Measurements from ENCODE around the gene PAX3.

The PAX3 gene

GRCh38 chr2:222228054-222228453 lies 70.7 kb downstream of the PAX3 start:
- Histone ChIP-seq H3K4me2 (ENCODE audit: low read depth, low read length, poor library complexity, severe bottlenecking) (no peak overlapping the region), H2AFZ (ENCODE audit: low read depth, low read length, severe bottlenecking) (no peak overlapping the region), H3K36me3 (ENCODE audit: low read length) (no peaks in the 10 kb centered on the region), H4K20me1 (ENCODE audit: low read depth, low read length) (no peaks in the 10 kb centered on the region), H3K27me3 (ENCODE audit: low read length) (no peaks in the 10 kb centered on the region), H3K9ac (ENCODE audit: low read length) (no peak overlapping the region), H3K9me2 (replicated peaks; ENCODE audit: insufficient read depth, low read length) (no peaks in the 10 kb centered on the region), H3K79me2 (ENCODE audit: insufficient read depth, low read length) (no peaks in the 10 kb centered on the region), H3K4me3 (ENCODE audit: insufficient read depth, low read length, poor library complexity, severe bottlenecking) (no peak overlapping the region), H3F3A (ENCODE audit: insufficient read depth) (no peaks in the 10 kb centered on the region), H3K9me3 (ENCODE audit: insufficient read depth, low read length) (no peaks in the 10 kb centered on the region), H3K27ac (ENCODE audit: low read depth, low read length) (no peak overlapping the region)
- TF ChIP-seq EZH2phosphoT487 (conservative IDR thresholded peaks at IDR 0.05; ENCODE audit: low read length), result no peak
- no peak for TF ChIP-seq CTCF (IDR thresholded peaks at IDR 0.05; ENCODE audit: insufficient read depth, low read length, poor library complexity, severe bottlenecking)

GRCh38 chr2:222218786-222219185 lies 80.0 kb downstream of the PAX3 start:
- Histone ChIP-seq H3F3A (ENCODE audit: insufficient read depth) (no peaks in the 10 kb centered on the region), H3K27ac (ENCODE audit: low read depth, low read length) (no peak overlapping the region), H3K27me3 (ENCODE audit: low read length) (no peaks in the 10 kb centered on the region), H3K4me2 (ENCODE audit: low read depth, low read length, poor library complexity, severe bottlenecking) (no peak overlapping the region), H2AFZ (ENCODE audit: low read depth, low read length, severe bottlenecking) (no peak overlapping the region), H3K9ac (ENCODE audit: low read length) (no peak overlapping the region), H3K36me3 (ENCODE audit: low read length) (no peaks in the 10 kb centered on the region), H3K9me2 (replicated peaks; ENCODE audit: insufficient read depth, low read length) (no peaks in the 10 kb centered on the region), H3K4me3 (ENCODE audit: insufficient read depth, low read length, poor library complexity, severe bottlenecking) (no peak overlapping the region), H4K20me1 (ENCODE audit: low read depth, low read length) (no peaks in the 10 kb centered on the region), H3K9me3 (ENCODE audit: insufficient read depth, low read length) (no peaks in the 10 kb centered on the region), H3K79me2 (ENCODE audit: insufficient read depth, low read length) (no peaks in the 10 kb centered on the region)
- no peak for TF ChIP-seq CTCF (IDR thresholded peaks at IDR 0.05; ENCODE audit: insufficient read depth, low read length, poor library complexity, severe bottlenecking)
- TF ChIP-seq EZH2phosphoT487 (conservative IDR thresholded peaks at IDR 0.05; ENCODE audit: low read length), result no peak

GRCh38 chr2:222217712-222218111 lies 81.1 kb downstream of the PAX3 start:
- no peak overlapping the region for H3K4me3 ChIP-seq (ENCODE audit: insufficient read depth, low read length, poor library complexity, severe bottlenecking)
- H3K79me2 ChIP-seq (ENCODE audit: insufficient read depth, low read length), result no peaks in the 10 kb centered on the region
- H2AFZ ChIP-seq (ENCODE audit: low read depth, low read length, severe bottlenecking), result no peak overlapping the region
- H3F3A ChIP-seq (ENCODE audit: insufficient read depth), result no peaks in the 10 kb centered on the region
- no peaks in the 10 kb centered on the region for H4K20me1 ChIP-seq (ENCODE audit: low read depth, low read length)
- H3K4me2 ChIP-seq (ENCODE audit: low read depth, low read length, poor library complexity, severe bottlenecking), result no peak overlapping the region
- H3K9ac ChIP-seq (ENCODE audit: low read length), result no peak overlapping the region
- H3K27ac ChIP-seq (ENCODE audit: low read depth, low read length), result no peak overlapping the region
- H3K36me3 ChIP-seq (ENCODE audit: low read length), result no peaks in the 10 kb centered on the region
- no peaks in the 10 kb centered on the region for H3K9me2 ChIP-seq (replicated peaks; ENCODE audit: insufficient read depth, low read length)
- TF ChIP-seq EZH2phosphoT487 (conservative IDR thresholded peaks at IDR 0.05; ENCODE audit: low read length) (no peak), CTCF (IDR thresholded peaks at IDR 0.05; ENCODE audit: insufficient read depth, low read length, poor library complexity, severe bottlenecking) (no peak)
- H3K9me3 ChIP-seq (ENCODE audit: insufficient read depth, low read length), result no peaks in the 10 kb centered on the region
- H3K27me3 ChIP-seq (ENCODE audit: low read length), result no peaks in the 10 kb centered on the region
